ENCODE results near the gene HSDL1.
A peak's percentile ranks its signal among the peaks of the same experiment; 100 is the strongest.

The HSDL1 gene

DNA sequence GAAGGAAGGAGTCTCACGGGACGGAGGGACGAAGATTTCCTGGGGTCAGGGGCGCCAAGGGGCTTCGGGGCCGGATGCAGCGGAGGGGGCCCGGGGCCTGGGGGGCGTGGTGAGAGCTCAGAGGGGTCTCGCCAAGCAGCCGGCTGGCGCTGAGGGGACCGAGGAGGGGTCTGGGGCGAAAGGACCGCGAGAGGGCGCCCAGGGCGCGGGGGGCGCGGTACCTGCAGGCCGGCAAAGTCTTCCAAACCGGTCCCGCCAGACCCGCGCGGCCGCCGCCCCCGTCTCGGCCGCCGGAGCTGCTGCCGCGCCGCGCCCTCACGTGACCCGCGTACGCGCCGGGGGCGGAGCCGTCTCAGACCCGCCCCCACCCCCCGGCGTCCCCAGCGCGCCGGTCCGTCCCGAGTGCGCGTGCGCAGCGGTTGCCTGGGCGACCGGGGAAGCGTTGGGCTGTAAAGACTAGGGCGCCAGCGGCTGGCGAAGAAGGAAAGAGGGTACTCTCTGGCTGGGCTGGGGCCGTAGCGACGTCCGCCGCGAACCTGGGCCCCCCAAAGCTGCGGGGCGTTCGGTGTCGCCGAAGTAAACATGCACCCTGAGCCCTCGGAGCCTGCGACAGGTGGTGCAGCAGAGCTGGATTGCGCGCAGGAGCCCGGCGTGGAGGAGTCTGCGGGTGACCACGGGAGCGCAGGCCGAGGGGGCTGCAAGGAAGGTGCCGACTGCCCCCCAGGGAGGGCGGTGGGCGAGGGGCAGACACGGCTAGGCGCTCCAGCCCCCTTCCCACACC is at the start of gene HSDL1, which contains the start of gene DNAAF1:
Gene HSDL1, minus strand, starts transcription at position 319 of the 781 bp plus-strand sequence. CDS start 13,856 bp downstream, outside the sequence.
Gene DNAAF1, plus strand, starts transcription at position 450 of the 781 bp plus-strand sequence. Its CDS starts 133 bp downstream, at position 583.
- DNase-seq (ENCODE audit: low spot score), result peak; percentile 92

GRCh38 chr16:84194018-84194417 is 49.0 kb upstream of the HSDL1 start:
- no peak for DNase-seq (ENCODE audit: low spot score)

DNA sequence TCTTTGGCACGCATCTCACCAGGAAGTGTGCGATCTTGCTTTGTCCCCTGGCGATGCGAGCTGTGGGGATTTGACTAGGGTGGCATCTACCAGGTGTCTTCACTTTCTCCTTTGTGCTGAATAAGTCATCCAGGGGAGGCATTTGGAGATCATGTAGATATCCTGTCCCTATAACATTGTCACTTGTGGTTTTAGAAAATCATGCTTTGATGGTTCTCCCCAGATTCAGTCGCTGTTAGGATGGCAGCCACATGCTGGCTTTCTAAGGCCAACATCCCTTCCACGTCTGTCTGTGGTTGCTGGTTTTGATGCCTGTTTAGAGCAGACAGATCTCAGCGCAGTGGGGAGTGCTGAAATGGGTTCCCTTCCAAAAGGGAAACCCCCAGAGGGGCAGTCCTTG is 48.5 kb upstream of the HSDL1 start:
- no peak for DNase-seq (ENCODE audit: low spot score)

DNA sequence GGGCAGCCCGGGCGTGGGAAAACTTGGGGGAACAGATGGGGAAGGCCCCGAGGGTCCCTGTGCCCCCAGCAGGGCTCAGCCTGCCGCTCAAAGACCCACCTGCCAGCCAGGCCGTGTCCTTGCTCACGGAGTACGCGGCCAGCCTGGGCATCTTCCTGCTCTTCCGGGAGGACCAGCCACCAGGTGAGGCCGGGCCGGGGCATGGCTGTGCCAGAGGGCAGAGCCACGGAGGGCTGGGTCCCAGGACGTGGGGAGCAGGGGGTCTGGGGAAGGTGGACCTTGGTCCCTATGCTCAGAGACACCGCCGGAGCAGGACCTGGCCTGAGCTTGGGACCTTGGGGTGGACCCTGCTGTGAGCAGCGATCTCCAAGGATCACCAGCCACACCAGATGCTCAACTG is 46.5 kb upstream of the HSDL1 start:
- no peak for DNase-seq (ENCODE audit: low spot score)

GRCh38 chr16:84190731-84191388 is 45.9 kb upstream of the HSDL1 start, which contains the start of gene ADAD2:
Gene ADAD2, plus strand, starts transcription at chr16:84191157. Its CDS starts 74 bp downstream, at chr16:84191231.
- no peak for DNase-seq (ENCODE audit: low spot score)

- DNase-seq (ENCODE audit: low spot score), result peak; percentile 95
Observed at GRCh38 chr16:84186685-84187437, 41.9 kb upstream of the HSDL1 start, which contains the start of gene TAF1C. Gene TAF1C, minus strand, starts transcription at chr16:84187057. Its CDS starts 2,069 bp downstream, at chr16:84184988.

- no peak for DNase-seq (ENCODE audit: low spot score)
Observed at GRCh38 chr16:84184775-84185174, 39.8 kb upstream of the HSDL1 start.

DNA sequence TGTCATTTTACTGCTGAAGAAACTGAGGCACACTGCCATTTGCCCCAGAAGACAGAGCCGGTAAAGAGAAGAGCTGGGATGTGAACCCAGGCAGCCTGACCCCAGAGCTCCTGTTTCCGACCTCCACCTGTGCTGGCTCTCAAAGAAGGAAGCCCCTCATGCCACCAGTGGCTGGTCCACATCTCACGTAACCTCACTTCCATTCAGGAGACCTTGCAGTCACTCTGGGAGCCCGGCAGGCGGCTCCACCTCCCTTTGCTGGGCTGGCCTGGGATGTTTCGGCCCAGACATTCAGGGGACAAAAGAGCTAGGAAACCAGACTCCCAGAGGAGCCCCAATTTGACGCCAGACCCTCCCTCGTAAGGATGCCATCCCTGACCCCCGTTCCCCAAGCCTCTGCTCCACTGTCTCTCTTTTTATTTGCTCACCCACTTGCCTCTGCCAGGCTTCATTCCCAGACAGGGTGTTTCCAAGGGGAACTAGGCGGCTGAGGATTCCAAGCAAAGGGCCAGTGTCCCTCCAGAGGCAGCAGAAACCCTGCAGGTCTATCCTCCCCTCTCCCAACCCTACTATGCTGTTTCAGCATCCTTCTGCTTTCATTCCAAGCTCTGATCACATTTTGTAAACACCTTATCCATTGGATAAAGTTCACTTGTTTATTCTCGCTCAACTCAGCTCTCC is 39.1 kb upstream of the HSDL1 start:
- no peak for DNase-seq (ENCODE audit: low spot score)

- DNase-seq (ENCODE audit: low spot score), result no peak
Observed at GRCh38 chr16:84183572-84183875, 38.5 kb upstream of the HSDL1 start.

DNA sequence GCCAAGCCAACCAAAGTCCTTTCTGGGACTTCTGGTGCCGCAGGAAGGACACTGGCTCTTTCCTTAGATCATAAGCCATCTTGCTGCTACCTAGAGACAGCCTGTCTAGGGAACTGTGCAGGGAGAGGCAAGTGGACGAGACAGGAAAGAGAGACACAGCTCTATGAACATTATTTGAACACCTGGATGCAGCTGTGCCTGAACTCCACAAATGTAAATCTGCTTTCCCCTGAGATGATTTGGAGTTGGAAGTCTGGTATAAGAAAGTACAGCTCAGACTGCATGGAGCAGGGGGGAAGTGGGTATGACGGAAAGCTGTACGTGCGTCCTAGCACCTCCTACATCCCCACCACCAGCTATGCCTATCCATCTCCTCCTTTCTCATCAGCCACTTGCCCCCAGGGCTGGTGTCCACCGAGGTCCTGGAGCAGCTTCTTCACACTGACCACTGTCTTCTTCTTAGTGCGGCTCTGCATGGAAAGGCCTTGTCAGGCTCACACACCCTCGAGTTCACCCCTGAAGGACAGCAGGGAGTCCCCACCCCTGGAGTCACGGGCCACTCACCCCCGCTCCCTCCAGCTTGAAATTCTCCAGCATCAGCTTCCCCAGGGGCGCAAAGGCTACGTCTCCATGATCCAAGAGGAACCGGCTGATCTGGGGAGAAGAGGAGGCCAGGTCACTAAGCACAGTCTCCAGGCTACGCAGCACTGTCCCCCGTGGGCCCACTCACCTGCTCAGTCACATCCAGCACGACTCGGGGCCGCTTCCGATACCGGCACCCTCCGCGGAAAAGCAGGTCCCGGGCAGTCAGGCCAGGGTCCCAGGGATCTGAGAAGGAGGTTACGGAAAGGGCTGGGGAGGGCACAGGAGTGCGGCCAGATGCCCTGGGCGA is 37.9 kb upstream of the HSDL1 start:
- no peak for DNase-seq (ENCODE audit: low spot score)

DNA sequence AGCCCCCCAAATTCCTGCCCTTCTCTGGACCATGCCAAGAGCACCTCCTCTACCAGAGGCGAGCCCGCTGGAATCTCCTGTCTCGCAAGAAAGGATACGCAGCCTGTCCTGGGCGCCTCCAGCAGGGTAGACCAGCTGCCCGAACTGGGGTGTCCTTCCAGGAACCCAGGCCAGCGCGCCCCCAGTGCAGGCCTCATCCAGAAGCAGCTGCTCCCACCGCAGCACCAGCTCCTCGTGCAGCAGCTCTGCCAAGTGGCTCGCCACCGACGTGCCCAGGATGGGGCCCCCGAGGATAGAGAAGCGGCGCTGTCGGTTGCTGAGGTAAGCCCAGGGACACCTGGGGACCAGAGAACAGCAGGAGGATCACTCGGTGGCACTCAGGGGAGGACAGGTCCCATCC is 37.1 kb upstream of the HSDL1 start:
- DNase-seq (ENCODE audit: low spot score), result no peak

GRCh38 chr16:84181144-84181915 is 36.4 kb upstream of the HSDL1 start:
- no peak for DNase-seq (ENCODE audit: low spot score)

DNA sequence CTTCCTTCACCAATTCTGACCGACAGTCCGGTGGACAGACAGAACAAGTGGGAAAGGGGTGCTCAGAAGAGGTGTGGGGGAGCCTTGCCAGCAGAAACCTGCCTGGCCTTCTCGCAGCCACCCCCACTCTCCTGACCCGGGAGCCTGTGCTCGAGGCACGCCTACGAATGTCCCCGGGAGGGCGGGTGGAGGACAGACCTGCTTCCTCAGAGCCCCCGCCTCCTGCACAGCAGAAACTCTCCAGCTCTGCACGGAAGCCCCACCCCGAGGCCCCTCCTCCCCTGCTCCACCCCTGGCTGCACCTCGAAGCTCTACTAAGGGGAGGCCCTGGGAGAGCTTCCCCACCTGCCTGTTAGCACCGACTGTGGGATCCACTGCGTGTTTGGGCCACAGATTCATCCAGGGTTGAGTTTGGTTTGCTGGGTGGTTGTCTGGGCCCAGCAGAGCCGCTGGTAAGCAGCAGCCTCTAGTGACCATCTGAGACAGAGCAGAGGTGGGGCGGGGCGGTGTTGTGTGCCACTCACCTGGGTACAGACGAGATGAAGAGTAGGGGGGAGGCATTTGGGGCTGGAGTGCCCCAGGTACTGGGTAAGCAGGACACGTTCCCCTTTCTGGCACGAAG is 35.7 kb upstream of the HSDL1 start:
- no peak for DNase-seq (ENCODE audit: low spot score)

DNA sequence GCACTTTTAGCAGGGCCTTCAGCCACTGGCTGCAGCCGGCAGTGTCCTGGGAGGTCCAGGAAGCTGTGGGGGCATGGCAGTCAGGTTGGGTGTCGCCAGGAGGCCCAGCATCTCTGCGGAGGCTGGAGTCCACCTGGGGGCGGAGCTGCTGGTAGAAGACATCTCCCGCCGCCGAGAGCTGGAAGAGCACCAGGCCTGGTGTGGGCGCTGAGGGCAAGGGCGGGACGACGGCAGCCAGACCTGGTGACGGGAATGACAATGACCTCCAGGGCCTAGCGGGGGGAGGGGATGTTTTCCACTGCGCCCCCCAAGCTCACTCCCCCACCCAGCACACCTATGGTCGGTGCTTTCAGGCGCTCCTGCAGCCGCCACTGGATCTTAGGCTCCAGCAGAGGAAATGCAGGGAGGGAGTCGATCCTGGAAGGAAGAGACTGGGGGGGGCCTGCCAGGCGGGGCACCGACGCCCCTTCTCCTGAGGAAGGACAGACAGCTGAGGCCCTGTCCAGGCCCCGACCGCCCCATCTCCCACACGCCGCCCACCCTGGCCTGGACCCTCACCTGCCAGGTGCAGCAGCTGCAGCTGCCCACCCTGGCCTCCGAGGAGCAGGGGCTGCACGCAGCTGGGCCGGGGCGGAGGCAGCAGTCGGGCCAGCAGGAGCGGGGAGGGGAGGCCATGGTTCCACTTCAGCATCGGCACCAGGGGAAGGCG is 34.8 kb upstream of the HSDL1 start:
- no peak for DNase-seq (ENCODE audit: low spot score)

DNA sequence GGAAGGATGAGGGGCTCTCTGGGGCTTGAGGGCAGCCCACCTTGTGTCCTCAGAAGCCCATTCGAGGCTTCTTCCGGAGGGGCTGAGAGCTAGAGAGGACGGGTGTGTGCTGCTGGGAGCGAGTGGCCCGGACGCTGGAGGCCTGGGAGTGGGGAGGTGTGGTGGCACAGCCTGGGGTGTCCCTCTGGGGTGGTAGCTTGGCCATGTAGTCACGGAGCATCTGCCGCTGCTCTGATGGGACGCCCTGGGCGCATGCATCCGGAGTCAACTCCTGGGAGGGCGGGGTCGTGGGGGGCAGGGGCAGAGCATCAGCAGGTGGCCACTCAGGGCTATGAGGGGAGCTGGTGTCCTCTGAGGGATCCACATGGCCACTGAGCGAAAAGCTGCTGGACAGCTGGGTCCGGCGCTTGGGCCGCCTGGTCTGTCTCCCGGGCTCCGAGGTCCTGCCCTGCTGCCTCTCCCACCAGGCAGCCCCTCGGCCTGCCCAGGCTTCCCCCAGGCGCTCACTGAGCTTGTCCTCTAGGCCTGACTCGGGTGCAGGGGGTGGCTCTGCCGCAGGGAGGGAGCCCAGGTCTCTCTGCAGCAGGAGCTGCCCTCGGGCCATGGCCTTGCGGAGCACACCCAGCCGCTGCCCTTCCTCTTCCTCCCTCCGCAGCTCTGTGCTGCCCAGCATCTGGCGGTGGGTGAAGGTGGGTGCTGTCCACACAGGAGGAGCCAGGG is 34.1 kb upstream of the HSDL1 start:
- no peak for DNase-seq (ENCODE audit: low spot score)

GRCh38 chr16:84178146-84178765 is 33.3 kb upstream of the HSDL1 start:
- no peak for DNase-seq (ENCODE audit: low spot score)

DNA sequence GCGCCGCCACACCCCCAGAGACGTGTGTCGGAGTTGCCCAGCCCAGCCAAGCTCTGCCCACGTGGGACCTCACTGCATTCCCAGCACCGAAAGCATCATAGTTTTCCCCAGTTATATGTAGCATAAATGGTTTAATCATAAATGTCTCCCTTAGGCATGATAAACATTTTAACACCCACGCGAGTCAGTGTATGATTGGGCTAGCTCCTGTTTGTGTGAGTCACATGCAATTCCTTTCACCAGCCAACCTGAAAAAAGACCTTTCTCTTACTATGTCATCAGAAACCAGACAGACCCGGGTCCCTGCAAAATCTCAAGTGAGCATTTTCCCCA is 32.7 kb upstream of the HSDL1 start:
- no peak for DNase-seq (ENCODE audit: low spot score)

Data from LoVo (cell line).